Epithelial cell of proximal tubule (primary cell): Measurements from ENCODE around the gene STK10. TPM values are rescaled to one million over a fixed set of nuclear protein-coding genes. Genes with fewer than 3 reads are reported as not detected.

ENCODE experiments used
- DNase-seq: peaks from one replicate; pipeline ENCODE4 v3.0.0-alpha.2; 2011; ENCODE audit warnings: low read depth
- H3K4me3 ChIP-seq: 2 replicates; pipeline ENCODE4 v1.5.1; 2011; ENCODE audit warnings: low read depth, mild to moderate bottlenecking, low read length
- CTCF ChIP-seq: conservative IDR thresholded peaks from 2 replicates; pipeline ENCODE4 v1.5.1; 2012; ENCODE audit warnings: low read depth, mild to moderate bottlenecking, low read length
- total RNA-seq: library from RNA; depleted of rRNA; stranded (reverse); fragments of >200 nt; gene quantifications from 2 replicates; pipeline ENCODE4 v1.2.3, GENCODE V29; 2015

The STK10 gene
- total RNA-seq, 1 donor from 2014 or later = 22.4 TPM

DNA sequence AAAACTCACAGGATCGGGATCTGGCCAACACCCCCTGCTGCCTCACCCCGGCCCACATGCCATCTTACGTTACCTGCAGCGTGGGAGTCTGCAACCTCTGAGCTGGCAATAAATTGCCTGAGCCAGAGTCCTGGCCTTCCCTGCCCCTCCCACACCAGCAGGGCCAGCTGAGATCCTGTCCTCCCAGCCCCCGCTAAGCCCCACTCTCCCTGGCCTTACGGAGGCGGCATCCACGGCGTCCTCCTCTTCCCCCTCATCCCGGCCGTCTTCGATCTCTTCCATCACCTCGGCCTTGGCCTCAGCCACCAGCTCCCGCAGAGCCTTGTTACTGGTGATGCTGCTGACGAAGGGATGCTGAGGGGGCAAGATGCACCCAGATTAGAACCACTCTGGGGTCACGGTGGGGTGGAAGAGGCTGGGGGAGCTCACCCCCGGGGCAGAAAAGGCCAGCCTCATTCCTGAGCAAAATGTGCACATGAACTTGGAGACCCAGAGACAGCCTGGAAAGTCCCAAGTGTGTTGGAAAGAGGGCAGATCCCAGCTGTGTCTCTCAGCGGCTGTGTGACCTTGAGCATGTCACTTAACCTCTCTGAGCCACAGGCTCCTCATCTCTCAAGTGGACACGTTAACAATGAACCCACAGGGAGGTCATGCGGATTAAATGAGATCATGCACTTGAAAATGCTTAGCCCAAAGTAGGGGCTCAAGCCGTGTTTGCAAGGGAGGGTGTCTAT lies 91.7 kb downstream of the STK10 start:
- no peak for TF ChIP-seq CTCF
- no peak overlapping the region for H3K4me3 ChIP-seq
- no peak for DNase-seq

DNA sequence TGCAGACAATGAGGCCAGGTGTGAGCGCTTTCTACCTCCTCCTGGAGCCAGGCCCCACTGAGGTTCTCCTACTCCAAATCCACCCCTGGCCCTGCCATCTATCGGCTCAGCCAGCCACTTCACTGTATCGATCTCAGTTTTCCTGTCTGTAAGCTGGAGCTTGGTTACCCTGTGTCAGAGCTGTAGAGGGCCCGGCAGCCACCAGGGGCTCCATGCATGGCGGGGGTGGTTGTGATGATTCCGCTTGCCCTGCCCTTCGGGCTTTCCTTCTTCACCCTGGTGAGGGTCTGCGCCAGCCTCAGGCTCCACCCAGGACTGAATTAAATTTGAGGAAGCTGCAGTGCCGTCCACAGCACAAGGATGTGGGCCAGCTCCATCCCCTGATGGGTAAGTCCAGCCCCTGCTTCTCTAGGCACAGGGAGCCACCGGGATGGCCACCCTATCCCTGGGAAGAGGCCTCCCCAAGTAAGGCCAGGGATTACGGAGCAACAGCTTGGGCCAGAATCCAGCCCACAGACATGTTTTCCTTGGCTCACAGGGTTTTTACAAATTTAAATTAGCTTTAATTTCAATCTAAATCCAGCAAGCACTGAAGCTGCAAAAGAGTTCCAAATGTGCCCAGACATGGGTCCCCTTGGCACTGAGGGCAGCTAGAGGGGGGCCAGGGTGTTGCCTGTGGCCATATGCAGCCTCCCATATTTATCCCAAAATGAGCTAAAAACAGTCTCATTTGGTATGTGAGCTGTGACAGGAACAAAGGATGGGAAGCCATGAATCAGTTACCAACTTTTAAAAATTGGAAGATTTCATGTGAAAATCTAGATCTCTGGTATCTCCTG lies 92.4 kb downstream of the STK10 start:
- no peak for DNase-seq
- TF ChIP-seq CTCF = no peak
- H3K4me3 ChIP-seq = no peak overlapping the region

GRCh38 chr5:172093965-172094364 lies 94.1 kb downstream of the STK10 start:
- no peak for DNase-seq
- H3K4me3 ChIP-seq = no peak overlapping the region
- no peak for TF ChIP-seq CTCF

DNA sequence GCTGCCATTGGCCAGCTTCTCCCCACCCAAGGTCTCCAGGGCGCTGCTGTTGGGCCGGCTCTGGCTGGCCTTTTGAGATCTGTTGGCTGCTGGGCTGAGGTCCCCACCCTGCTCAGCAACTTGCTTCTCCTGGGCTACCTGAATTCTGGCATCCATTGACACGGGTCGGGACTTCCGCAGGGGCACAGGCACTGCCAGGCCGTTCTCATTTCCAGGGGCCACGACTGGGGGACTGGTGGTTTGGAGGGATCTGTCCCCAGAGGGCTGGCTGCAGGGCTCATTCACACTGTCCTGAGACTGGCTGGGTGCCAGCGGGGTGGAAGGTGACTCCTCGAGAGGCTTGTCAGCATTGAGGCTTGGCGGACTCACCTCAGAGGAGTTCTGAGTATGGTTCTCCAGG lies 94.5 kb downstream of the STK10 start:
- no peak for DNase-seq
- no peak for TF ChIP-seq CTCF
- H3K4me3 ChIP-seq = no peak overlapping the region

GRCh38 chr5:172091956-172092732 lies 95.9 kb downstream of the STK10 start:
- no peak for TF ChIP-seq CTCF
- H3K4me3 ChIP-seq = no peak overlapping the region
- no peak for DNase-seq

DNA sequence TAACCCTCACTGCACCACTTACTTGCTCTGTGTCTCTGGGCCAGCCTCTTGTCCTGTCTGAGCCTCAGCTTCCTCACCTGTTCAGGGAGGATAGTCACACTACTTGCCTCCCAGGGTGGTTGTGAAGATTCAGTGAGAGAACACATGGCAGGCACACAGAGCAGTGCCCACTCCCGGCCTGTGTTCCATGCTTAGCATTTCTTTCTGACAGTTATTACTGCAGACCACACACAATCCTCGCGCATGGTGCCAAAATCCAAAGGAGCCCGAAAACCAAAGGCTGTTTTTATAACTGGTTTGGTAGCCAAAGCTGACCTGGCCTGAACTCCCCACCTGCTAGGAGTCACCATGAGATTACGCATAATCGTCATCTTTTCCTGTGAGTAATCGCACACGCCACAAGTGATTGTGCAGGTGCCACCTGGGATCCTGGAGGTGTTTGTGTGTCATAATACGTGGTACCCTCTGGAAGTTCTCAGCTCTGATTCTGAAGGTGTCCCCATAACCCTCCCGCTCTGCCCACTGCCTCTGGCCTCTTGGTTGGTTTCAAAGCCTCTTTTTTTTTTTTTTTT lies 97.0 kb downstream of the STK10 start:
- no peak for TF ChIP-seq CTCF
- H3K4me3 ChIP-seq = no peak overlapping the region
- no peak for DNase-seq
